NCI-H510A treated with DMSO at 0.1 percent for 48 hours (cell line): Measurements from ENCODE around the gene NAA10.

Experiments
- DNase-seq: peaks from one replicate; lab custom pipeline; 2025; lab: John Stamatoyannopoulos, UW

NAA10 gene

DNA sequence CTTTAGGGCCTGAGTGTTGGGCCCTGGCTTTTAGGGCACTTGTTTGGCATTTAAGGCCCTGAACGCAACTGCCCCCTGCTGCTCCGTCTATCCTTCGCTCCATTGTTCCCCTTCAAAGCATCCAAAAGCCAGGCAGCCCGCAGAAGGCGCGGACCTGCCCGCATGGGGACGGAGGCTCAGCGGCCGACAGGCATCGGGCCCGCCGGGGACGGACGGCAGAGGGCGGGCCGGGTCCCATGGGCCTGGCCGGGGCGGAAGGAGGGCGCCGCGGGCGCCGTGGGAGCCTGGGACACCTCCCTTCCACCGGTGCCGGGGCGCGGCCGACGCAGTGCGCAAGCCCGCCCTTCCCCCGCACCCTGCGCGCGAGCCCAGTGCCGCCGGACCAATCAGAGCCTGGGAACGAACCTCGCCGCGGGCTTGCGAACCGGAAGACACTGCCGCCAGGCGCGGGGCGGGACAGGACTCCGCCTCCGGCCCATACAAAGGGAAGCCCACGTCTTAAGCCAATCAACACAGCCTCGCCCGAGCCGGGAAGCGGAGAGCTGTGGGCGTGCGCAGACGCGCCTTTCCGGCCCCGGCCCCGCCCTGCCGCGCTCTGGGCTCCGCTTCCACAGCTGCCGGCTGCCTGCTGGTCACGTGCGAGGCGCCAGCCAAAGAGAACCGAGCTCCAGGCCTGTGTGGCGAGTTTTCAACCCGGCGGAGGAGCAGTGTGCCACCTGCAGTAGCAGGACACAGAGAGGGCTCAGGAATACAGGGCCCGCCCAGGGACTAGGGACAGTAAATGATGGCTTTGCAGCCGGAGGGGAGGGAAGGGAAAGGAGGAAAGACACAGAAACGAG lies 6.7 kb downstream of the NAA10 start:
- DNase-seq, result peak; percentile 87

DNA sequence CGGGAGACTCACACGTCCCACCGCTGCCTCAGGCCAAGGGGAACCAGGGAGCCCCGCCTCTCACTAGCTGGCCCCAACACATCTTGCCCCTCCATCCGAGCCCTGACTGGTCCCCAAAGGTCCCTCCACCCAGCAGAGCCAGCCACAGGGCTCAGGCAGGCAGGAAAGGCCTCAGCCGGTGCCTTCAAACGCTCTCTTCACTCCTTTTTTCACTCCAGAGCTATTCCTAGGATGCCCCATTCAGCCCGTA lies 7.2 kb downstream of the NAA10 start:
- DNase-seq, result no peak

DNA sequence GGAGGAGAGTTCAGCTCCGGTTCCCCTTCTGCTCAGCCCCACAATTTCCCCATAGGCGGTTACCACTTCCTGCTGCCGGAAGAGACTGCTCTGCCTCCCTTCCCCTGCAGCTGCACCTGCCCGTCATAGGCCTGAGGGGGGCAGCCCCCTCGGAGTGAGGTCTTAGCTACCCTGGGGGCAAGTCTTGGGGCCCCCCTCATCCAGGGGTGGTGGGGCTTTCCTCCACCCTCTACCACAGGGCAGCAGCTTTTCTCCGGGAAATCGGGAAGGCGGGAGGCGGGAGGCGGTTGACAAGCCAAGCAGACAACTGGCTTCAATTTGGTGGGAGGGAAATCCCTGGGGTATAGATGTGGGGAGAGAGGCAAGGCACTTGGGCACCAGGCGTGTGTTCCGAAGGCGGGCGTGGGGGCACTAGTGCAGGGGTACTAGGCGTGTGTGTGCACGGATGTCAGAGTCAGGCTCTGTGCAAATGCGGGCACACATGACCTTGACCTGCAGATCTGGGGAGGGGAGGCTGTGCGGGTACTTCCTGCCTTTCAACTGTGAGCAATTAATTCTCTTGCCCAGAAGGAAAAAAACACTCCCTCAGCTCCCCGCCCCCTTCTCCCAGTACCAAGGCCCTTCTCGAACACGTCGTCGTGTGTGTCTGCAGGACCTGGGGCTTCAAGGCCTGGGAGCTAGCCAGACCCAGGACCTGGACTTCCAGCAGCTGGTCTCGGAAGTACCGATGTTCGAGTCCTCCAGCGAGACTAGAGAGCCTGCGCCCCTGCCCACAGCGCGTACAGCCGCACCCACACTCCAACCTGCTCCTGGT lies 7.8 kb downstream of the NAA10 start:
- peak; percentile 17 for DNase-seq

DNA sequence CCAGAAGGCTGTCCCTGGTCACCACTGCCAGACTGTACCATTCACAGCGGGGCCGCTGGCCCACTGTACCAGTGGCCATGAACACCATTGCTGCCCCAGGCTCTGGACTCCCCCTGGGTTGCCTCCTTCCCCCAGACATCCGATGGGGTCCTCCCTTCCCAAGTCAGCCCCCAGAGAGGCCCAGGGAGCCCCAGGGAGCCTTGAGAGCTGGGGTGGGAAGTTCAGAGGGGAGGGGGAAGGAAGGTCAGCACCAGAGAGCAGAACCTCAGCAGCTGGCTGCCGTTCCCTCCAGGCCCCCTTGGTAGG lies 8.3 kb downstream of the NAA10 start:
- DNase-seq, result no peak

DNA sequence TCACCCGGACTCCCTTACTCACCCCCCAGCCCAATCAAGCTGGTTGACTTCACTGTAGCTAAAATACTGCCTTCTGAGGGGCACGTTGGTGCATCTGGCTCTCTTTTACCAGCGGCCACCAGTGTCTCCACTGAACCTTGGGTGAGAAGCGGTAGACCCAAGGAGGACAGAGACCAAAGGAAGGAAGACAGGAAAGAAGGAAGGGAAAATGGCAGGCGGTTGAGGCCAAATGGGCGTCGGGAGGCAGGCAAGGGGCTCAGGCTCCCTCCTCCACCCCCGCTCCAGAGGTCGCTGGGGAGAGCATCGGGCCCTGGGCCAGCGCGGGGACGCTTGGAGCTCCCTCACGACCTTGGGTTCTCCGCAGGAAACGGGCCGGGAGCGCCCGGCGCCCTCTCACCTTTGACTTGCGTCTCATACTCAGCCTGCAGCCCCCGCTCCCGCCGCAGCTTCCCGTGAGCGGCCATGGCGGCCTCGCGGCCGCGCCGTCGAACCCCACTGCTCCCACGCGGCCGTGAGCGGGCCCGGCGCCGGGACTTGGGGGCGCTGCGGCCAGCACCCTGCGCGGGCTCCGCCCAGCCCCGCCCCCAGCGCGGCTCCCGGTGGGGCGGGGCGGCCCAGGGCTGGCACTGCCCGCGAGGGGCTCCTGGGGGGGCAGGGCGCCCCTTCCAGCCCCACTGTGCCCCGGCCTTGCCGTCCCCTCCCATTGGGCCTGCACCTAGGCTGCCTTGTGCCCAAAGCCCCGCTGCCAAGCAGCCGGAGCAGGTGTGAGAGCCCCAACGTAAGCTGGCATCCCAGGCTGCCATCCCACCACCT lies 8.9 kb downstream of the NAA10 start, which contains the start of gene ARHGAP4:
Gene ARHGAP4 (minus strand): TSS at position 526 of the 813 bp plus-strand sequence. CDS start 62 bp downstream, at position 464.
- peak; percentile 19 for DNase-seq

DNA sequence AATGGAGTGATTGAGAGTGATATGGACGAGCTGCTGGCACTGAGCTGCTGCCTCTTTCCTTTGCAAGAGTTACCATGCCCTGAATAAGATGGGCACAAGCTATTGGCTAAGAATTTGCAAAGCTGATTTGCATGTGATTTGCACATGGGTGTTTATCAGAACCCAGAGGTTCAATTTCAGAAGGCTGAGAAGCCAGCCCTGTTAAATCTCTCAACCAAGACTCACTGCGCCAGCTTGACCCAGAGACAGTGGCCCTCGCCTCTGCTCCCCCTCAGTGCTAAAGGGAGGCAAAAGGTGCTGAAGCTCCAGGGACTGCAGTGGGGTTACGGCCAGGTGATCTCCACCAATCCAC lies 9.5 kb downstream of the NAA10 start:
- no peak for DNase-seq

DNA sequence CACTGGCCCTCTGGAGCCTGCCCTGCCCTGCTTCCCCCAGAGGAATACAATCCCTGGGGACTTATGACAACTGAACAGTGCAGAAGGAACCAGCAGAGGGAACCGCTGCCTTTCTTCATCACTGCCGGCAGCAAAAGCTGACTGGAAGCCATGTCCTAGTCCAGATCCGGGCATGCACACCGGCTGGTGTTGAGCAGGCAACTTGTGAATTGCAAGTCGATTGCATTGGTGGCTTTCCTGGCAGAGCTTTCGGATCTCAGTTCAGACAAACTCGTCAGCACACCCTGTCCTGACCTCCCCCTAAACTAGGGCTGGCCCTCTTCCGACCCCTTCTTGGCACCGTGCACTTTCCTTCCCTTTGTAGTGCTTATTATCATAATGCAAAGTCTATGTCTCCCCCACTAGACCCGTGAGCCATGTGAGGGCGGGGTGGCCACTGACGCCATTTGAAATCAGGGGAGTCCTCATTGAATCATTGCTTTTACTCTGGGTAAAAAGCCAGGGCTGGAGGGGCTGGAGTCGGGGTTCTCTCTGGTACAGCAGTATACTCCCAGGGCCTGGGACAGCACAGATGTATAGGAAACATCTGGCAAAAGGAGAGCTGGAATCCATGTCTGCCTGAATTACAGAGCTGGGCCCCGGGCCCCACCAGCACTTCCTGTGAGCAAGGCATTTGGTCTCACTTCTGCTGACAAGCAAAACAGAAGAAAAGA lies 10.5 kb downstream of the NAA10 start:
- DNase-seq, result peak; percentile 6

DNA sequence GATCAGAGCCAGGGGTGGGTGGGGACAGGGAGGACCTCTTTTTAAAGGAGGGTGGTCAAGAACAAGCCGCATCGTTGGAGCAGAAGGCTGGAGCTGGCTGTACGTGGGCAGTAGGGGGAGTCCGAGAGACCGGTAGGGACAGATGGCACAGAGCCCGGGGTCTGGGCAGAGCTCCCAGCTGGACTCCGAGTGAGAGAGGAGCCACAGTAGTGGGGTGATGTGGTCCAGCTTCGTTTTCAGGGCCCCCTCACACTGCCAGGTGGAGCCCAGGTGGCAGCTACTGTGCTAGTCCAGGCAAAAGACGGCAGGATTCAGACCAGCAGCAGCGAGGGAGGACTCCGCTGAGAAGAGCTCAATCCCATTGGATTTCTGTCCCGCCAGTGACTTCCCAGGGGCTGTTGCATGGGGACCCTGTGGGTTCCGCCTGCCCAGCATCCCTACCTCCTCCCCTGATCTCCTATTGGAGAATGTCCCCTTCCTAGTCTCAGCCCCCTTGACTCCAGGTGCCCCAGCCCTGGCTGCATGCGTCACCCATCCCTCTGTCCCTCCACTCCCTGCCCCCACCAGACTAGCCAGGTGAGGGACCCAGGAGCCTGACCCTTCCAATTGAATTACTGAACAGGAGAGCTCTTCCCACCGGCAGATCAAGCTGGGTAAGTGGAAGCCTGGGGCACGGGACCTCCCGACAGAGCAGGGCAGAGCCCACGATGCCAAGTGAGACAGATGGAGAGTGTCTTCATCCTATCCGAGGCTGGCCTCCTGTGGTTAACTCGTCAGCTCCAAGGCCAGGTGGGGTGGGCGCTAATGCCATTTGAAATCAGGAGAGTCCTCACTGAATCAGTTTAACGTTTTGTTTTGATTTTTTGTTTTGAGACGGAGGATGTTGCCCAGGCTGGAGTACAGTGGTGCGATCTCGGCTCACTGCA lies 11.6 kb downstream of the NAA10 start:
- no peak for DNase-seq

DNA sequence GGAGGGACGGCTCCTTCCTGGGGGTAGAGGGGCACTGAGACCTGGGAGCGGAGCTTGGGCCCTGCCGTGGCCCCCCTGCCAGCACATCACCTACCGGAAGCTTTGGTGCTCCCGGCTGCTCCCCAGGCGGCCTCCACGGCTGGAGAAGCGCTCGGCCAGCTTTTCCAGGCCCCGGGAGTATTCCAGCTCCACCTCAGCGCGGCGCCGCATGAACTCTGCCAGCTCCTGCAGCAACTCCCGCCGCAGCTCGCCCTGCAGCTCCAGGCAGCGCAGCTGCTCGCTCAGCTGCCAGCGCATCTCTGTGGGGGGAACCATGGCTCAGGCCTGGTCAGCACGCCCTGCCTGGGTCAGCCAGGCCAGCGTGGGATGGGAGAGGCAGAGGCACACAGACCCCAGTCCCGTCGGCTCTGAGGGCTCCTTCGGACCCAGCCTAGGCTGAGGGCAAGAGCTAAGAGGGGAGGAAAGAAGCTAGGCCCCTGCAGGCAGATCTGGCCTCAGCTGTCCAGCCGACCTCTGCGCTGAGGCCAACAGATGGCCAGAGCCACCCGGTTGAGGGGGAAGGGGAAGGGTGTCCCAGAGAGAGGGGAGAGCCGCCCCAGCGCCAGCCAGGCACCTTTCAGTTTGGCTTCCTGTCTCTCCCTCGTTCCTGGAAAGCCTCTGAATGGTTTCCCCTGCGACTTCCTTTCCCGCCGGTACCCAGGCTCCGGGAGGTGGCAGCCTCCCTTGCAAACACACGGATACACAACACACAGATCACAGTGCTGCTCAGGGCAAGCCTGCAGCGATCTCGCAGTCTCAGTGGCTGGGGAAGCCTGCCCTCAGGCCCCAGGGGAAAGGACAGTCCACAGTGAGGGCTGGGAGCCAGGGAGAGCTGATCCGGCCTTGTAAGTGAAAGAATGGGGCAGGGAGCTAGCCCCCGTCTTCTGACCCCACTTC lies 13.1 kb downstream of the NAA10 start:
- no peak for DNase-seq

DNA sequence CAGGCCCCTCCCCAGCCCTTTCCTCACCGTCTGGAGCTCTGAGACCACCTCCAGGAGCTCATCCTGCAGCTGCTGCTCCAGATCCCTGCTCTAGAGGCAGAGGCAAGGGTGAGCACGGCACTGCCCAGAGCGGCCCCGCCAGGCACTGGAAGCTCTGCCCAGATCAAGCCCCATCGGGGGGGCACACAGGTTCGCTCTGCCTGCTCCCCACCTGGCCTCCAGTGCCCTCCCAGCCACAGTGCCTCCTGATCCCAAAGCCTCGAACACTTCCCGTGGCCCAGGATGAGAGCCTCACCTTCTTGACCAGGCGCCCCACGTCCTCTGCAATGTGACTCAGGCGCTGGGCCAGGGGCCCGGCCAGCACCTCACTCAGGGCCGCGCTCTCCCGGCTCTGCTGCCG lies 13.8 kb downstream of the NAA10 start:
- DNase-seq, result no peak

DNA sequence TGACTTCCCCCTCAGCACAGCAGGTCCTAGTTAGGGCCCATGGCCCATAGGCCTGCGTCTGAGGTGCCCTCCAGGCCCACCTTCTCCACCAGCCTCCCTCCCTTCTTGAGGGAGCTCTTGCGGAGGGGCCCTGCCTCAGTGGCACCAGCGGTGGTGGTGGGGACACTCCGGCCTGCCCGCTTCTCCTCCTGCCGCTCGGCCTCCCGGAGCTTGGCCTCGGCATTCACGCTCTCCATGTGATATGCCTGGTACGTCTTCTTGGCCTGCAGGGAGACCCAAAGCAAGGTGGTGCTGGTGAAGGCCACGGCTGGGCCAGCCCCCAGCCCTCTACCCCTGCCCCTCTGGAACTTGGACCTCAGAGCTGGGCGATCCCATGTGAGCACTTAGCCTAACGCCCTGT lies 14.3 kb downstream of the NAA10 start:
- DNase-seq, result no peak

DNA sequence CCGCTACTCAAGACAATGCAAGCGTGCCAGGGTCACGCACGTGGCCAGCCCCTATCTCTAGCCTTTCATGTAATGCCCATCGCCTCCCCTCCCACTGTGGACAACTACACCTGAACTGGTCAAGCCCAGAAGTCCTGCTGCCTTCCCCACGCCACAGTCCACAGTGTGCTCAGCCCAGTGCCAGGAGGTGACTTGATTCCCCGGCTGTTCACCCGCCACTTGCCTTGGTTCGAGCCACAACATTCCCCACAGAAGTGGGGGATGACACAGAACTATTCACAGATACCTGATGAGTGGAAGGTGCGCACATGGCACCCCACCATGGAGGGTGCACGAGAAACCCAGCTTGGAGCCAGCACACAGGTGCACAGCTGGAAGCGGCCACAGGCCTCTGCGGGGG lies 15.6 kb downstream of the NAA10 start:
- DNase-seq, result no peak

DNA sequence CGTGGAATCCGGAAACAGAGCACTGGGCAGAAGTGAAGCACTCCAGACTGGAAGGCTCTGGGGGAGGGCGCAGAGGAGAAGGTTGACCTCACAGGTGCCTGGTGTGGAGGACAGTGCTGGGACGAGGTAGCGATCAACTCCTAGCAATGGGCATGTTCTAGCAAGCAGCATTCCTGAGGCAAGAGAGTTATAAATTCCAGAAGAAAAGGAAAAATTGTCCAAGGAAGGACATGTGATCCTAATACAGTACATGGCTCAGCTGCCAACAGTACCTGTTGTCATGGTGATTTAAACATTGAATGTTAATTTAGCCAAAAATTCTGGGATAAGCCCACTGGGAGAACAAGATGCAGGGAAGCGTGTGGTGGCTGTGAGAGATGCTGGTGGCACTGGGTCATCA lies 17.0 kb downstream of the NAA10 start:
- no peak for DNase-seq

DNA sequence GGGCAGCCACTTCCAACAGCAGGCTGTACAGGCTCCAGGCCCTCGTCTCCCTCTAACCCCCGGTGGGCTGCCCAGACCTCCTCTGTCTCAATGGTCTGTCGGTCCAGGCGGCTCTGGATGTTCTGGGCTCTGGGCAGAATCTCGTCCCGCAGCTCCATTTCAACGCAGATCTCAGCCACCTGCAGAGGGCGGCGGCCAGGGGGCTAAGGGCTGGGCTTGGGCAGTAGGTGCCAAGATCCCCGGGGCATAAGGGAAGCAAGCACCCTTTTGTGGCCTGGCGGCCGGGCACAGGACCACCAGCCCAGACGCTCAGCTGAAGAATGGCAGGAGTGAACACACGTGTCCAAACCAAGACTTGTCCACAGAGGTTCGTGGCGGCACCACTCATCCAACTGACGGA lies 21.1 kb downstream of the NAA10 start:
- DNase-seq, result no peak

DNA sequence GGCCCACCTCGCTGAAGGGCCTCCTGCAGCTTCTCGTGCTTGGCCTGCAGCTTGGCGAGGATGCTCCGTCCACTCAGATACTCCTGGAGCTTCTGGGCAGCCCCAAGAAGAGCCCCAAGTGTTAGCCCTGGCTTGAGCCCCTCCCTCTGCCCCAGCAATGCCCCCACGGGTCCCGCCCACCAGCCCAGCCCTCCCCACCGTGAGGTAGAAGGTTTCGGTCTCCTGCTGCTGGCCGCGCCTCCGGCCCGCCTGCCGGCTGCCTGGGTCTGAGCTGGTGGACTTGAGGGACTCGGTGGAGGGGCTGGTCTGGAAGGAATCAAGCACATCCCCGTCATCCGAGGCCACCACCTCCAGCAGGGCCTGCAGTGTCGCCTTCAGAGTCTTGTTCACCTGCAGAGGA lies 21.6 kb downstream of the NAA10 start:
- DNase-seq, result no peak

DNA sequence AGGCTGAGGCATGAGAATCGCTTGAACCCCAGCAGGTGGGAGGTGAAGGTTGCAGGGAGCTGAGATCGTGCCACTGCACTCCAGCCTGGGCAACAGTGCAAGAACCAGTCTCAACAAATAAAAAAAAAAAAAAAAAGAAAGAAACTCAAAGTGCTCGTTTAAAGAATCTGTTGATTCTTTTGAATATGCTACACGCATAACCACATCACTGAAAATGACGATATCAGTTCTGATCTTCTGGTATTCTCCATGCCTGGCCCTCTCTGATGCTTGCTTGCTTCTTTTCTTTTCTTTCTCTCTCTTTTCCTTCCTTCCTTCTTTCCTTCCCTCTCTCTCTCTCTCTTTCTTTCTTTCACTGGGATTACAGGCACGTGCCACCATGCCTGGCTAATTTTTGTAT lies 23.0 kb downstream of the NAA10 start:
- no peak for DNase-seq

DNA sequence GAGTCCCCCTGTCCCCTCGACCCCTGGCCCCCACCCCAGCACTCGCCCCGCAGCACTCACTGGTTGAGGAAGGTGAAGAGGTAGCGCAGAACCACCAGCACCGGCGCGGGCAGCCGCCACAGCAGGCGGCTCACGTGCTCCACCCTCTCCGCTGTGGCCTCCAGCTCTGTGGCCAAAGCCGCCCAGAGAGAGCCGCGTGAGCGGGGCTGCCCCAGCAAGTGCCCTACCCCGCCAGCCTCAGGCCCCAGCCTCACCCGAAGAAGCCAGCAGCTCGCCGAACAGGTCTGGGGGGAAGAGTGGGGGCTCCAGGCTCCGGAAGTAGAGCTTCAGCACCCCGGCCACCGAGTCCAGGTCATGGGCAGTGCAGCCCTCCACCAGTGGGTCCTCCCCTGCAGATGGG lies 24.4 kb downstream of the NAA10 start:
- no peak for DNase-seq

DNA sequence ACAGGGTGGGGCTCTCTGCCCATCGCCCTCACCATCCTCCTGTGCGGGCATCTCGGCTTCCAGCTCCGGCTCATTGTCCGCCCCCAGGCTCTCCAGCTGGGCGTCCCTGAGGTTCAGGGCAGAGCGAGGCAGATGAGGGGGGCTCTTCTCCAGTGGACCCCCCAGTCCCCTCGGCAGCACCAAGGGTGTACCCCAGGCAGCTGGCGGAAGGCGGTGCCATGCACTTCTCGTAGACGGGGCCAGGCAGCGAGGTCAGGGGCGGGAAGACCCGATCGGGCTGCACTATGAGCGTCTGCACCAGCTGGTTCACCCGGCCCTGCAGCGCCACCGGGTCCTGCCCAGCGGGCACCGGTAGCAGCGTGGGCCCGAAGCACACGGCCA lies 24.9 kb downstream of the NAA10 start:
- DNase-seq, result no peak

DNA sequence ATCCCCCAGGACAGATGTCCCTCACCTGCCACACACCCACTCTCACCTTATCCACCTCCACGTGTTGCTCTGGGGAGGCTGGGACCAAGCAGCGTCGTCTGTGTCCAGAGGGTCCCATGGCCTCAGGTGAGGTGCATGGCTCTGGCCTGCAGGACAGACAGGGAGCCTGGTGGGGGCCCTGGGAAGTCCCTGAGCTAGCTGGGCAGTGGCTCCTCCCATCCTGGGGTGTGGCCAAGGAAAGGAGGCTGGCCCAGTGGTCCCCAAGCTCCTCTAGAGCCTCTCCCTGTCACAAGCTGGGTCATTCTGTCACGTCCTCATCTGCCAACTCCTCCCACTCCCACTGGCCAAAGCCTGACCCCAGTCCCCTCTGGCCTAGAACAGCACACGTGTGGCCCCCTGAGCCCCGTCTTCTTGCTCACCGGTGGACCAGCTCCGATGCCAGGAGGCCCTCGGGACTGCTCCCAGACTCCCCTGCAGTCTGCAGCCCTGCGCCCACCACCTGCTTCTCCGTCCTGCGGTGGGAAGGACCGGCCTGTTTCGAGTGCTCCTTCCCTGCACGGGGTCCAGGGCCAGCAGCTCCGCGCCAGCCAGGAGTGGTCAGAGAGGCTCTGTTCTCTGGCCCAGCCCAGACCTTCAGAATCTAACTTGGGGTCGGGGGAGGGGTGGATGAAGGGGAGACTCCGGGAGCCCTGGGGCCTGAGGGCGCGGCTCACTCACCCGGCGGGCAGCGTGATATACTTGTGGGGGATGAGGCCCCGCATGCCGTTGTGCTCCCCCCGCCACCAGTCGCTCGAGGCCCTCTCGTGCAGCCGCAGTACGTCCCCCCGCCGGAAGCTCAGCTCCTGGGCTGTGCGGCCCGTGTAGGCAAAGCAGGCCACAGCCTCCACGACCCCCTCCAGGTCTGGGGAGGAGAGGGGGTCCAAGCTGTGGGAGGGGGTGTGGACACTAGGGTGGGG lies 25.5 kb downstream of the NAA10 start:
- no peak for DNase-seq
